Heart right ventricle (tissue), 16 donors: ENCODE results near the gene NDST3. TPM values are rescaled to one million over a fixed set of nuclear protein-coding genes. Genes with fewer than 3 reads are reported as not detected.

ENCODE experiments used
- ATAC-seq, 8 donors: fragments of 200-7000 bp; cut with Tn5 transposase; one replicate each; pipeline ENCODE4 v1.9.1; 2020; ENCODE audit warnings: mild to moderate bottlenecking in 8 of 8, moderate library complexity in 8 of 8, moderate number of reproducible peaks in 1 of 8
- DNase-seq, 2 donors: peaks; one replicate each; pipeline ENCODE4 v3.0.0-alpha.2; 2020
- H3K27ac ChIP-seq, 10 donors: fragments of 200-600 bp; sonication (generic) in 2 of 10; one replicate each; pipeline versions ENCODE4 v1.5.0 to v1.8.0; 2020 to 2022; ENCODE audit warnings: mild to moderate bottlenecking in 3 of 10
- H3K27me3 ChIP-seq, 7 donors: fragments of 200-600 bp; one replicate each; pipeline ENCODE4 v1.8.0; 2021 to 2022; ENCODE audit warnings: mild to moderate bottlenecking in 2 of 7
- H3K36me3 ChIP-seq, 9 donors: fragments of 200-600 bp; sonication (generic) in 1 of 9; one replicate each; pipeline versions ENCODE4 v1.5.0 to v1.8.0; 2020 to 2022; ENCODE audit warnings: mild to moderate bottlenecking in 2 of 9
- H3K4me1 ChIP-seq, 9 donors: fragments of 200-600 bp; sonication (generic) in 1 of 9; one replicate each; pipeline versions ENCODE4 v1.5.0 to v1.8.0; 2020 to 2022; ENCODE audit warnings: mild to moderate bottlenecking in 4 of 9
- H3K4me3 ChIP-seq, 10 donors: fragments of 200-600 bp; sonication (generic) in 2 of 10; one replicate each; pipeline versions ENCODE4 v1.5.0 to v1.8.0; 2020 to 2022; ENCODE audit warnings: mild to moderate bottlenecking in 7 of 10, moderate library complexity in 2 of 10
- H3K9me3 ChIP-seq, 11 donors: fragments of 200-600 bp in 10 of 11; sonication (generic) in 2 of 11; one replicate each; pipeline versions ENCODE4 v1.5.0 to v1.8.0; 2013 to 2022; ENCODE audit warnings: mild to moderate bottlenecking in 2 of 11, control low read depth in 1 of 11, moderate library complexity in 1 of 11
- WGBS, 2 donors: extraction: QIAGEN DNeasy Blood & Tissue Kit; methylation state at CpG; one replicate each; pipeline ENCODE4 v1.1.7; 2013; ENCODE audit warnings: inconsistent platforms in 1 of 2; 5-methylcytosine and 5-hydroxymethylcytosine counted together
- intact Hi-C, 10 donors: fragments of 100-400 bp; cut with DNase I; formaldehyde crosslinking; loops; one replicate each; pipeline versions ENCODE4 v1.11.1 to v1.14.2; 2022
- polyA plus RNA-seq, 2 donors: library from polyadenylated mRNA; stranded (reverse); fragments of 200-250 nt; gene quantifications; one replicate each; pipeline ENCODE4 v1.2.3, GENCODE V29; 2013
- total RNA-seq, 10 donors: library from RNA; stranded (reverse); fragmentation: NEBNext Ultra II Directional in 3 of 10; extraction: Animal tissue kit (Norgen Biotek cat#: 25700) in 3 of 10; gene quantifications; one replicate each; pipeline versions ENCODE4 v1.2.1 to v1.2.4, GENCODE V29; 2021 to 2023
- TF ChIP-seq, protein P1 (sequence below), 9 donors: fragments of 200-600 bp; sonication (generic) in 2 of 9; IDR thresholded peaks; one replicate each; pipeline versions ENCODE4 v1.5.0 to v1.8.0; 2021 to 2022; ENCODE audit warnings: antibody characterized with exemption in 9 of 9, mild to moderate bottlenecking in 5 of 9, moderate library complexity in 1 of 9
- donor health status: Arrhythmogenic right ventricular cardiomyopathy.
- donor health status: ischemic (EF 13 %, LVEDD 7.1; RV severe dilation, severe dysfunction).
- donor health status: healthy with polysubstance abuse.
- donor health status: DM: no; HTN: yes; CAD: no.
- donor health status: DM: no; HTN: no; CAD: no.
- donor health status: ischemic (EF 25% LVEDD 6.9; RV normal size, moderate dysfunction).
- donor health status: ischemic (EF 25% LVEDD 5.7; RV mildly dilated, moderate dysfunction).
- donor health status: healthy.
- donor health status: DM: yes; HTN: yes; CAD: no.
- donor health status: Ischemic cardiomyopathy.
- donor health status: ischemic (EF 35%, LVEDD 5.7; RV mildly dilated, moderate dysfunction).
- donor health status: nonischemic (EF 11% LVEDD 7.7; RV severe dilation, severe dysfunction).
- donor health status: DM: yes; HTN: yes; CAD: no.
- donor health status: PGD.
- donor health status: ischemic (EF 29% LVEDD 5.4; RV normal size, mild dysfunction).
- donor health status: nonischemic (EF 23%, LVEDD 6.1; RV moderate dilation, normal function).

Gene NDST3
- total and polyA plus RNA-seq, 12 donors, result 0.04 TPM; not detected in 11

DNA sequence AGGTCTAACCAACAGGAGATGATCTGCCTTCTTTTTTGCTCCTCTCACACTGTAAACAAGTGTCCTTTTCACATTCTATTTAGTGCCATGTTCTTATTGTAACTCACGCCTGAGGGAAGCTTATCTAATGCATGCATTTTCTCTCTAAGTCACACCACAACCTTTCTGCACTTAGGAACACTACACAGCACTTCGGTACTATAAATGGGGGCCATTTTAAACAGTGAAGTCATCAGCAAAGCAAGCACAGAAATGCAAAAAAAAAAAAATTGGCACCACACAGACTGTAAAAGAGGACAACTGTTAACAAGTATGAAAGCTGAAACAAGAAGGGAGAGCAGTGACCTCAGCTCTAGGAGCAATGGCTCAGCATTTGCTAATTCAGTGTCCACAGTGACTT is 273.4 kb downstream of the NDST3 start:
- ATAC-seq, result no peak
- Histone ChIP-seq H3K27me3 (no peaks in the 10 kb centered on the region), H3K4me1 (no peaks in the 10 kb centered on the region), H3K36me3 (no peaks in the 10 kb centered on the region), H3K4me3 (no peak overlapping the region), H3K27ac (no peak overlapping the region), H3K9me3 (no peaks in the 10 kb centered on the region)
- intact Hi-C loops, result no loop called here
- no peak for DNase-seq
- TF ChIP-seq, protein P1, sequence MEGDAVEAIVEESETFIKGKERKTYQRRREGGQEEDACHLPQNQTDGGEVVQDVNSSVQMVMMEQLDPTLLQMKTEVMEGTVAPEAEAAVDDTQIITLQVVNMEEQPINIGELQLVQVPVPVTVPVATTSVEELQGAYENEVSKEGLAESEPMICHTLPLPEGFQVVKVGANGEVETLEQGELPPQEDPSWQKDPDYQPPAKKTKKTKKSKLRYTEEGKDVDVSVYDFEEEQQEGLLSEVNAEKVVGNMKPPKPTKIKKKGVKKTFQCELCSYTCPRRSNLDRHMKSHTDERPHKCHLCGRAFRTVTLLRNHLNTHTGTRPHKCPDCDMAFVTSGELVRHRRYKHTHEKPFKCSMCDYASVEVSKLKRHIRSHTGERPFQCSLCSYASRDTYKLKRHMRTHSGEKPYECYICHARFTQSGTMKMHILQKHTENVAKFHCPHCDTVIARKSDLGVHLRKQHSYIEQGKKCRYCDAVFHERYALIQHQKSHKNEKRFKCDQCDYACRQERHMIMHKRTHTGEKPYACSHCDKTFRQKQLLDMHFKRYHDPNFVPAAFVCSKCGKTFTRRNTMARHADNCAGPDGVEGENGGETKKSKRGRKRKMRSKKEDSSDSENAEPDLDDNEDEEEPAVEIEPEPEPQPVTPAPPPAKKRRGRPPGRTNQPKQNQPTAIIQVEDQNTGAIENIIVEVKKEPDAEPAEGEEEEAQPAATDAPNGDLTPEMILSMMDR (IDR thresholded peaks at IDR 0.05), result no peak
- WGBS, 2 donors, result 14 to 27% methylated on average over 2 of the region's 2 CpGs
